Measurements from ENCODE around the gene AVPR2.

DNA sequence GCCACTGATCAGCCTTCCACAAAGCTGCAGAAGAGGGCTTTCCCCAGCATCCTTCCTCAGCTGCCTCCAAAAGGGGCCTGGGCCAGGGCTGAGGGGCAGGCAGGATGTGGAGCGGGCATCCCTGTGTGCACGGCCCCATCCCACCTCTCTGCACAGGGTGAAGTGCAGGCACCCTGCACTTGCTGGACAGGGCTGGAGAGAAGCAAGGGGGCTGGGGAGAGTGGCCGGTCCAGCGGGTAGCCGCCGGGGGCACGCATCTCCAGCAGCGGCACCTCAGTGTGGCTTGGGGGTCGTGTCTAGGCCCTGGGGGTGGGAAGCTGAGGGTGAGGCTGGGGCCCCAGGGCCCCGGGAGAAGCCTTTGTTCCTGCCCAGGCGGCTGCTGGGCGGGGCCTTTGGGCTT lies 3.0 kb downstream of the AVPR2 start:
- no peak for TF ChIP-seq SIN3A (IDR thresholded peaks at IDR 0.05; ENCODE audit: borderline replicate concordance, insufficient read depth, low read depth, low read length)
- TF ChIP-seq, protein P1, sequence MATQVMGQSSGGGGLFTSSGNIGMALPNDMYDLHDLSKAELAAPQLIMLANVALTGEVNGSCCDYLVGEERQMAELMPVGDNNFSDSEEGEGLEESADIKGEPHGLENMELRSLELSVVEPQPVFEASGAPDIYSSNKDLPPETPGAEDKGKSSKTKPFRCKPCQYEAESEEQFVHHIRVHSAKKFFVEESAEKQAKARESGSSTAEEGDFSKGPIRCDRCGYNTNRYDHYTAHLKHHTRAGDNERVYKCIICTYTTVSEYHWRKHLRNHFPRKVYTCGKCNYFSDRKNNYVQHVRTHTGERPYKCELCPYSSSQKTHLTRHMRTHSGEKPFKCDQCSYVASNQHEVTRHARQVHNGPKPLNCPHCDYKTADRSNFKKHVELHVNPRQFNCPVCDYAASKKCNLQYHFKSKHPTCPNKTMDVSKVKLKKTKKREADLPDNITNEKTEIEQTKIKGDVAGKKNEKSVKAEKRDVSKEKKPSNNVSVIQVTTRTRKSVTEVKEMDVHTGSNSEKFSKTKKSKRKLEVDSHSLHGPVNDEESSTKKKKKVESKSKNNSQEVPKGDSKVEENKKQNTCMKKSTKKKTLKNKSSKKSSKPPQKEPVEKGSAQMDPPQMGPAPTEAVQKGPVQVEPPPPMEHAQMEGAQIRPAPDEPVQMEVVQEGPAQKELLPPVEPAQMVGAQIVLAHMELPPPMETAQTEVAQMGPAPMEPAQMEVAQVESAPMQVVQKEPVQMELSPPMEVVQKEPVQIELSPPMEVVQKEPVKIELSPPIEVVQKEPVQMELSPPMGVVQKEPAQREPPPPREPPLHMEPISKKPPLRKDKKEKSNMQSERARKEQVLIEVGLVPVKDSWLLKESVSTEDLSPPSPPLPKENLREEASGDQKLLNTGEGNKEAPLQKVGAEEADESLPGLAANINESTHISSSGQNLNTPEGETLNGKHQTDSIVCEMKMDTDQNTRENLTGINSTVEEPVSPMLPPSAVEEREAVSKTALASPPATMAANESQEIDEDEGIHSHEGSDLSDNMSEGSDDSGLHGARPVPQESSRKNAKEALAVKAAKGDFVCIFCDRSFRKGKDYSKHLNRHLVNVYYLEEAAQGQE (IDR thresholded peaks at IDR 0.05; ENCODE audit: insufficient read depth in 1 of 2, low read depth in 2 of 2, low read length in 1 of 2), result no peak
- TF ChIP-seq, protein P2, sequence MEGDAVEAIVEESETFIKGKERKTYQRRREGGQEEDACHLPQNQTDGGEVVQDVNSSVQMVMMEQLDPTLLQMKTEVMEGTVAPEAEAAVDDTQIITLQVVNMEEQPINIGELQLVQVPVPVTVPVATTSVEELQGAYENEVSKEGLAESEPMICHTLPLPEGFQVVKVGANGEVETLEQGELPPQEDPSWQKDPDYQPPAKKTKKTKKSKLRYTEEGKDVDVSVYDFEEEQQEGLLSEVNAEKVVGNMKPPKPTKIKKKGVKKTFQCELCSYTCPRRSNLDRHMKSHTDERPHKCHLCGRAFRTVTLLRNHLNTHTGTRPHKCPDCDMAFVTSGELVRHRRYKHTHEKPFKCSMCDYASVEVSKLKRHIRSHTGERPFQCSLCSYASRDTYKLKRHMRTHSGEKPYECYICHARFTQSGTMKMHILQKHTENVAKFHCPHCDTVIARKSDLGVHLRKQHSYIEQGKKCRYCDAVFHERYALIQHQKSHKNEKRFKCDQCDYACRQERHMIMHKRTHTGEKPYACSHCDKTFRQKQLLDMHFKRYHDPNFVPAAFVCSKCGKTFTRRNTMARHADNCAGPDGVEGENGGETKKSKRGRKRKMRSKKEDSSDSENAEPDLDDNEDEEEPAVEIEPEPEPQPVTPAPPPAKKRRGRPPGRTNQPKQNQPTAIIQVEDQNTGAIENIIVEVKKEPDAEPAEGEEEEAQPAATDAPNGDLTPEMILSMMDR (IDR thresholded peaks at IDR 0.05), result no peak
